GM12878 (cell line): ENCODE results near the gene LTB. TPM values are rescaled to one million over a fixed set of nuclear protein-coding genes. Genes with fewer than 3 reads are reported as not detected.
A peak's percentile ranks its signal among the peaks of the same experiment; 100 is the strongest.

Experiments
- ATAC-seq: fragments of 200-7000 bp; cut with Tn5 transposase; 3 replicates; pipeline ENCODE4 v1.9.1; 2020; ENCODE audit warnings: mild to moderate bottlenecking, moderate library complexity
- BruUV-seq: library from RNA; stranded (reverse); fragments of 400-500 nt; replicated peaks from 2 replicates; lab custom pipeline; 2021; lab: Mats Ljungman, UMichigan
- CTCF ChIA-PET: fragments of 300-600 bp; sonication (Branson Sonifier 250); formaldehyde crosslinking; extraction: SDS; loops from one replicate; lab custom pipeline; 2021; ENCODE audit warnings: inconsistent platforms; lab: Yijun Ruan, JAX
- POLR2A ChIA-PET: fragments of 350-600 bp; formaldehyde crosslinking; extraction: SDS; loops from one replicate; lab custom pipeline; 2021; ENCODE audit warnings: inconsistent platforms; lab: Charles Lee
- RAD21 ChIA-PET: fragments of 300-600 bp; sonication (Branson Sonifier 250); formaldehyde crosslinking; loops from one replicate; lab custom pipeline; 2023; ENCODE audit warnings: antibody characterized with exemption; ENCODE audit not compliant: unreplicated experiment; lab: Charles Lee
- SMC1A ChIA-PET: fragments of 300-600 bp; sonication (Branson Sonifier 250); formaldehyde crosslinking; loops from one replicate; lab custom pipeline; 2023; ENCODE audit not compliant: unreplicated experiment, uncharacterized antibody; lab: Charles Lee
- DNase-seq: peaks from one replicate; pipeline ENCODE4 v3.0.0-alpha.2; 2011; ENCODE audit warnings: low read depth, low spot score
- FAIRE-seq: peaks from 3 replicates; lab custom pipeline; 2011; peaks lifted over from hg19 to GRCh38; lab: Jason Lieb, UNC
- H2AFZ ChIP-seq: 2 replicates; pipeline ENCODE4 v1.6.0; 2011; ENCODE audit warnings: low read depth, low read length, control low read depth; ENCODE audit not compliant: control insufficient read depth
- H3K27ac ChIP-seq: 2 replicates; pipeline ENCODE4 v1.5.1; 2011; ENCODE audit warnings: control low read depth; ENCODE audit not compliant: control insufficient read depth, insufficient read depth
- H3K27me3 ChIP-seq, 2 experiments: replicated peaks in 1 of 2; 2 replicates each; pipeline versions ENCODE4 v1.6.0 to v1.6.1; 2011; ENCODE audit warnings: low read length in 1 of 2; ENCODE audit not compliant: control insufficient read depth in 2 of 2, insufficient read depth in 2 of 2
- H3K36me3 ChIP-seq, 2 experiments: 2 replicates each; pipeline ENCODE4 v1.5.1; 2011; ENCODE audit warnings: low read length in 1 of 2; ENCODE audit not compliant: control insufficient read depth in 2 of 2, insufficient read depth in 2 of 2
- H3K4me1 ChIP-seq: 2 replicates; pipeline ENCODE4 v1.6.1; 2011; ENCODE audit warnings: mild to moderate bottlenecking, low read length, moderate library complexity, mixed read lengths; ENCODE audit not compliant: control insufficient read depth, insufficient read depth
- H3K4me2 ChIP-seq: 2 replicates; pipeline ENCODE4 v1.6.0; 2011; ENCODE audit warnings: control low read depth; ENCODE audit not compliant: control insufficient read depth, insufficient read depth
- H3K4me3 ChIP-seq: fragments of 200-600 bp; sonication (generic); 2 replicates; pipeline ENCODE4 v1.5.1; 2016
- H3K79me2 ChIP-seq: 2 replicates; pipeline ENCODE4 v1.6.0; 2011; ENCODE audit warnings: low read length; ENCODE audit not compliant: control insufficient read depth, insufficient read depth
- H3K9ac ChIP-seq: 2 replicates; pipeline ENCODE4 v1.8.0; 2011; ENCODE audit warnings: low read length, control low read depth, mixed read lengths; ENCODE audit not compliant: control insufficient read depth, insufficient read depth
- H3K9me3 ChIP-seq: replicated peaks from 3 replicates; pipeline ENCODE4 v1.5.1; 2011; ENCODE audit warnings: mild to moderate bottlenecking, low read length; ENCODE audit not compliant: control insufficient read depth, insufficient read depth
- H4K20me1 ChIP-seq: 2 replicates; pipeline ENCODE4 v1.6.0; 2011; ENCODE audit not compliant: control insufficient read depth, insufficient read depth
- CBX3 ChIP-seq: fragments of 200-600 bp; sonication (generic); IDR thresholded peaks from 2 replicates; pipeline ENCODE4 v1.6.1; 2016; ENCODE audit warnings: low read depth, borderline replicate concordance
- CTCF ChIP-seq, 3 experiments: IDR thresholded peaks in 2 of 3; conservative IDR thresholded peaks in 1 of 3; 2 replicates each; pipeline ENCODE4 v1.5.1; 2011; ENCODE audit warnings: low read depth in 3 of 3, low read length in 3 of 3, mild to moderate bottlenecking in 3 of 3, control low read depth in 2 of 3, moderate library complexity in 2 of 3, inconsistent platforms in 1 of 3, mixed read lengths in 1 of 3; ENCODE audit not compliant: control insufficient read depth in 2 of 3, insufficient read depth in 1 of 3; ENCODE audit errors: extremely low read depth in 1 of 3
- EED ChIP-seq: sonication (generic); IDR thresholded peaks from 2 replicates; pipeline ENCODE4 v1.6.1; 2016; ENCODE audit warnings: antibody characterized with exemption, low read depth
- ESRRA ChIP-seq: IDR thresholded peaks from 2 replicates; pipeline ENCODE4 v1.6.1; 2012; ENCODE audit warnings: mild to moderate bottlenecking, low read length, improper control_type of control experiment
- ETV6 ChIP-seq, 2 experiments: fragments of 450-650 bp in 1 of 2; IDR thresholded peaks in 1 of 2; conservative IDR thresholded peaks in 1 of 2; 2 replicates each; pipeline ENCODE4 v1.6.1; 2014; ENCODE audit warnings: antibody characterized with exemption in 1 of 2, borderline replicate concordance in 1 of 2, low read depth in 1 of 2, mild to moderate bottlenecking in 1 of 2, moderate library complexity in 1 of 2
- MTA2 ChIP-seq: fragments of 450-650 bp; IDR thresholded peaks from 2 replicates; pipeline ENCODE4 v1.6.1; 2016; ENCODE audit warnings: low read depth, mild to moderate bottlenecking, moderate library complexity
- POU2F2 ChIP-seq: IDR thresholded peaks from 3 replicates; pipeline ENCODE4 v1.6.1; 2011; ENCODE audit warnings: low read depth, mild to moderate bottlenecking, low read length, borderline replicate concordance
- RBBP5 ChIP-seq: fragments of 200-600 bp; sonication (generic); conservative IDR thresholded peaks from 2 replicates; pipeline ENCODE4 v1.6.1; 2016
- RELB ChIP-seq: fragments of 450-650 bp; IDR thresholded peaks from 2 replicates; pipeline ENCODE4 v1.6.1; 2017; ENCODE audit warnings: low read depth, mild to moderate bottlenecking, moderate library complexity
- SIX5 ChIP-seq: IDR thresholded peaks from 2 replicates; pipeline ENCODE4 v1.6.1; 2011; ENCODE audit warnings: mild to moderate bottlenecking, low read depth, low read length, moderate library complexity; ENCODE audit not compliant: severe bottlenecking
- ZBTB4 ChIP-seq: fragments of 450-650 bp; formaldehyde crosslinking; IDR thresholded peaks from 2 replicates; pipeline ENCODE4 v1.4.0; 2022; ENCODE audit warnings: mild to moderate bottlenecking, moderate library complexity
- WGBS: methylation state at CpG from one replicate; pipeline ENCODE4 v1.1.6; 2016; ENCODE audit warnings: low lambda C conversion rate; ENCODE audit not compliant: insufficient replicate concordance, insufficient coverage; ENCODE audit errors: missing lambda C conversion rate; 5-methylcytosine and 5-hydroxymethylcytosine counted together
- in situ Hi-C: fragments of 300-500 bp; cut with MboI; formaldehyde crosslinking; loops from 9 replicates; pipeline ENCODE4 v1.14.3; 2018; ENCODE audit warnings: mixed read lengths
- intact Hi-C: fragments of 100-400 bp; cut with micrococcal nuclease; formaldehyde crosslinking; loops from one replicate; pipeline ENCODE4 v1.14.2; 2022; ENCODE audit not compliant: unreplicated experiment
- polyA plus RNA-seq, 11 experiments: library from polyadenylated mRNA; depleted of rRNA in 4 of 11; unstranded in 6 of 11; stranded (reverse) in 5 of 11; fragments of >200 nt; fragmentation: Nextera tagmentation in 4 of 11; fragmentation: Illumina TruSeq in 1 of 11; extraction: Ambion mirVana in 4 of 11; extraction: Trizol in 1 of 11; gene quantifications; 1 replicate in 1 of 11; 2 replicates in 10 of 11; pipeline versions ENCODE4 v1.2.1 to v1.2.3, GENCODE V29; 2011 to 2016; ENCODE audit warnings: inconsistent platforms in 2 of 11, missing spikeins in 2 of 11, low read depth in 1 of 11
- total RNA-seq, 4 experiments: library from RNA; depleted of rRNA in 3 of 4; stranded (reverse); fragments of >200 nt in 3 of 4; fragmentation: Illumina TruSeq in 1 of 4; extraction: Trizol in 1 of 4; gene quantifications; 2 replicates each; pipeline versions ENCODE4 v1.2.1 to v1.2.3, GENCODE V29; 2013 to 2021

Gene LTB
- total and polyA plus RNA-seq, 10 of the 15 experiments (the other 5 are each of a cell fraction or from before 2014, with no cell fraction given): 0.71 to 74.3 (median 20.0) TPM

GRCh38 chr6:31551371-31551770 is 30.9 kb downstream of the LTB start (continued):
- TF ChIP-seq RELB (peak; percentile 53), CTCF (IDR thresholded peaks at IDR 0.05 in 2 of 3, conservative IDR thresholded peaks at IDR 0.05 in 1 of 3; ENCODE audit: control insufficient read depth in 2 of 3, extremely low read depth in 1 of 3, insufficient read depth in 1 of 3, low read depth in 3 of 3, low read length in 3 of 3) (peak; percentile 67 to 84 (median 71); a peak in 5 of 6 replicates), POU2F2 (peak; percentile 18; the same call in 1 of the 3 replicates)

- H3K36me3 ChIP-seq: no peaks in the 10 kb centered on the region; a peak in 1 of 4 replicates
- no peaks in the 10 kb centered on the region for H3K9me3 ChIP-seq
- FAIRE-seq: no peak
- H2AFZ ChIP-seq: no peak overlapping the region
- peak overlapping the region; percentile 68 for H3K4me3 ChIP-seq
- SMC1A ChIA-PET: interaction anchor here (0.8 to 34.7 kb wide), 9 partner anchors 10 to 283 kb away, joined by 3 to 1989 read pairs (median 4); partner anchors contain the start of genes AIF1, BAG6, LST1 and LTA
- H3K27ac ChIP-seq: 0 out of 2 replicates have a peak overlapping the region, but pooled peaks have one; percentile 5
- TF ChIP-seq ETV6 (conservative IDR thresholded peaks at IDR 0.05 in 1 of 2, IDR thresholded peaks at IDR 0.05 in 1 of 2; ENCODE audit: borderline replicate concordance in 1 of 2, low read depth in 1 of 2): no peak
- TF ChIP-seq MTA2: no peak
- no peak for TF ChIP-seq ESRRA
- no peak for TF ChIP-seq ZBTB4
- no peak for TF ChIP-seq RBBP5
- no peak for TF ChIP-seq SIX5
- TF ChIP-seq EED: no peak
- TF ChIP-seq CBX3: no peak
- no peak for ATAC-seq
- RAD21 ChIA-PET: interaction anchor here (0.7 to 16.9 kb wide), 8 partner anchors 11 to 282 kb away, joined by 3 to 668 read pairs (median 18); partner anchors contain the start of genes ABHD16A, LSM2, LST1 and LTB
- POLR2A ChIA-PET: interaction anchor here (0.6 to 8.5 kb wide), 10 partner anchors 8 to 187 kb away, joined by 3 to 164 read pairs (median 6); partner anchors contain the start of genes LST1, LTA, LTB and NCR3
- intact Hi-C loops: loop anchor here (10.0 kb wide), 1 partner anchor 356 kb away; the partner anchor contains the start of gene ZBTB12
- WGBS: 93% methylated on average over 2 of the region's 2 CpGs
- no peaks in the 10 kb centered on the region for H4K20me1 ChIP-seq
- DNase-seq: no peak
- H3K4me1 ChIP-seq: peaks cover 23% of the 10 kb centered on the region; the same call in 1 of the 2 replicates
- peaks cover 14% of the 10 kb centered on the region for H3K79me2 ChIP-seq
- no TSS peak for BruUV-seq
- in situ Hi-C loops: loop anchor here (5.0 to 10.0 kb wide), 2 partner anchors 49 to 286 kb away; no protein-coding TSS in a partner anchor
- H3K27me3 ChIP-seq: no peaks in the 10 kb centered on the region
- H3K4me2 ChIP-seq: peak overlapping the region; percentile 70
- peak overlapping the region; percentile 58; the same call in 1 of the 2 replicates for H3K9ac ChIP-seq
- CTCF ChIA-PET: interaction anchor here (0.7 to 34.8 kb wide), 11 partner anchors 9 to 190 kb away, joined by 3 to 2098 read pairs (median 4); partner anchors contain the start of genes LST1, LTB, NCR3 and TNF
Observed at GRCh38 chr6:31548544-31548873, 33.7 kb downstream of the LTB start.
